Cardiac fibroblast (primary cell): Measurements from ENCODE around the gene SIGLECL1.

Source experiments
- DNase-seq, 2 donors: peaks; one replicate each; pipeline versions ENCODE4 v3.0.0 to v3.0.0-alpha.2; 2010; ENCODE audit warnings: low read depth in 2 of 2
- H3K4me3 ChIP-seq, 2 donors: replicated peaks in 1 of 2; 1 replicate in 1 of 2; 2 replicates in 1 of 2; pipeline ENCODE4 v1.5.1; 2011; ENCODE audit warnings: low read depth in 2 of 2, low read length in 2 of 2, mild to moderate bottlenecking in 2 of 2, moderate library complexity in 1 of 2
- CTCF ChIP-seq: IDR thresholded peaks from one replicate; pipeline ENCODE4 v1.5.1; 2011; ENCODE audit warnings: low read depth, mild to moderate bottlenecking, low read length, inconsistent platforms

SIGLECL1 gene

GRCh38 chr19:51251468-51251820 lies 564 bp downstream of the SIGLECL1 start:
- no peak overlapping the region for H3K4me3 ChIP-seq
- no peak for TF ChIP-seq CTCF
- no peak for DNase-seq

- no peak for DNase-seq
- H3K4me3 ChIP-seq: no peak overlapping the region
- no peak for TF ChIP-seq CTCF
Measured at GRCh38 chr19:51252306-51253079, 1.6 kb downstream of the SIGLECL1 start.

- no peak overlapping the region for H3K4me3 ChIP-seq
- no peak for DNase-seq
- TF ChIP-seq CTCF: no peak
Measured at GRCh38 chr19:51253088-51253806, 2.4 kb downstream of the SIGLECL1 start.

GRCh38 chr19:51256155-51256625 lies 5.3 kb downstream of the SIGLECL1 start:
- no peak for DNase-seq
- no peak overlapping the region for H3K4me3 ChIP-seq
- no peak for TF ChIP-seq CTCF

GRCh38 chr19:51257471-51257870 lies 6.6 kb downstream of the SIGLECL1 start:
- no peak for DNase-seq
- no peak for TF ChIP-seq CTCF
- no peak overlapping the region for H3K4me3 ChIP-seq

- no peak for TF ChIP-seq CTCF
- no peak overlapping the region for H3K4me3 ChIP-seq
- DNase-seq: no peak
Measured at GRCh38 chr19:51258165-51259160, 7.6 kb downstream of the SIGLECL1 start.
